ENCODE data around the gene ATRIP. TPM values are rescaled to one million over a fixed set of nuclear protein-coding genes. Genes with fewer than 3 reads are reported as not detected.
A peak's percentile ranks its signal among the peaks of the same experiment; 100 is the strongest.

The ATRIP gene
- total and polyA plus RNA-seq, 2 of the 4 experiments (the other 2 are of a cell fraction), result 6.8 to 10.8 TPM

DNA sequence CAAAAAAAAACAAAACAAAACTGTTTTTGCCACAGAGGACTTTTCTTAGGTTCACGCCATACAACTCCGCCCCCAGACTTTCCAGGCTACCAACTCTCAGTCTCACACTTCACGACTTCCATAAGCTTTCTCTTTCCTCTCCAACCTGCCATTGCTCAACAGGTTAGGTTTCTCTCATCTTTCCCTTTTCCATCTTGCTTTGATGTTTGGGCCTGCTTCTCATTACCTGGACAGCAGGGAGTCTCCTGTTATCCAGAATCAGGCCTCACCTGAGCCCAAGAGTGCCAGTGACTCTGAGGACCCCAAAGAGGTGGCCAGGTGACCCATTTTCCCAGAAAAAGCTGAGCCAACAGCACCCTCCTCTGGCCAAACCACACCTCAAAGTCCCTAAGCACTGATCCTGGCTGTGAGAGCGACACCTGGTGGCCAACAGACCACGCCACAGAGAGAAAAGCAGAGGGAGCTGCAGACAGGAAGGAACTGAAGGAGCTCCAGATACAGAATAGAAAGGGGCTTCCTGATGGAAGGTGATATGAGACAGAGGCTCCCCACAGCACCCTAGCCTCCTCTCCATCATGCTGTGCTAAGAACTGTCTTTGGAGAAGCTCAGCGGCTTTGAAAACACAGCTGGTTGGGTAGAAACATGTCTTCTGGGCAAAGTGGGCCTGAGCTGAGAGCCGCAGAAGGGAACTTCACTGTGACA is 10.6 kb upstream of the ATRIP start:
- H3K14ac ChIP-seq (replicated peaks; ENCODE audit: low read depth, low read length), result no peak overlapping the region
- H3K18ac ChIP-seq (ENCODE audit: low read depth, low read length), result no peak overlapping the region
- no peak overlapping the region for H4K8ac ChIP-seq (ENCODE audit: low read depth in 2 of 2, low read length in 2 of 2)
- H3K4ac ChIP-seq (ENCODE audit: low read depth, low read length), result no peak overlapping the region
- H2BK20ac ChIP-seq (ENCODE audit: low read depth, low read length), result no peak overlapping the region
- 90% methylated on average over 2 of the region's 7 CpGs; no CpG with 5 or more reads in 1 of the 2 experiments for WGBS, 2 experiments (ENCODE audit: extremely low coverage in 2 of 2, insufficient read length in 1 of 2)
- H4K91ac ChIP-seq (ENCODE audit: insufficient read depth, low read depth, low read length), result no peak overlapping the region
- ChIA-PET CTCF (interaction anchor here (0.6 to 2.4 kb wide), 37 partner anchors 10 to 1151 kb away, joined by 3 to 65 read pairs (median 4); partner anchors contain the start of genes ATRIP and CDC25A), POLR2A (ENCODE audit: unreplicated experiment) (interaction anchor here (1.1 kb wide), 1 partner anchor 35 kb away, joined by 4 read pairs; no protein-coding TSS in a partner anchor)
- intact Hi-C loops (cut with micrococcal nuclease), result loop anchor here (1.0 kb wide), 4 partner anchors 34 to 242 kb away; no protein-coding TSS in a partner anchor
- no peak overlapping the region for H3K23ac ChIP-seq (ENCODE audit: low read depth, low read length)
- H3K4me3 ChIP-seq (ENCODE audit: insufficient read depth, low read depth, low read length), result no peak overlapping the region
- H3K9me1 ChIP-seq (ENCODE audit: insufficient read depth, low read length), result 0 out of 2 replicates have a peak, but pooled peaks cover 4% of the 10 kb centered on the region
- H3K36me3 ChIP-seq (ENCODE audit: control insufficient read depth, insufficient read depth, low read length), result peaks cover 18% of the 10 kb centered on the region
- H2BK5ac ChIP-seq (ENCODE audit: low read depth, low read length, poor library complexity, severe bottlenecking), result no peak overlapping the region
- no peak overlapping the region for H3K9ac ChIP-seq (ENCODE audit: low read depth, low read length)
- H3K4me1 ChIP-seq (ENCODE audit: control insufficient read depth, insufficient read depth, low read length), result no peaks in the 10 kb centered on the region
- ATAC-seq (ENCODE audit: low read depth), result peak; percentile 46
- H3K27me3 ChIP-seq (ENCODE audit: control insufficient read depth, insufficient read depth, low read length), result no peaks in the 10 kb centered on the region
- H2AK5ac ChIP-seq (ENCODE audit: low read depth, low read length), result 0 out of 2 replicates have a peak overlapping the region, but pooled peaks have one; percentile 27
- no peak overlapping the region for H3K56ac ChIP-seq (ENCODE audit: extremely low read depth, insufficient read depth, low read length)
- no peaks in the 10 kb centered on the region for H3K9me3 ChIP-seq (ENCODE audit: control insufficient read depth, insufficient read depth, low read length)
- no peak overlapping the region for H3K4me2 ChIP-seq (ENCODE audit: low read depth, low read length)
- no peak overlapping the region for H2BK15ac ChIP-seq (ENCODE audit: low read depth, low read length)
- no peaks in the 10 kb centered on the region; the same call in 1 of the 2 replicates for H4K20me1 ChIP-seq (ENCODE audit: insufficient read depth, low read length)
- in situ Hi-C loops (cut with MboI; ENCODE audit: low sequenced_read_pairs), result loop anchor here (5.0 kb wide), 2 partner anchors 34 to 164 kb away; no protein-coding TSS in a partner anchor
- H4K5ac ChIP-seq (ENCODE audit: low read depth, low read length), result no peak overlapping the region
- H3K79me1 ChIP-seq (ENCODE audit: low read depth in 1 of 2, low read length in 2 of 2), result peaks cover 19 to 35% of the 10 kb centered on the region in 2 experiments
- dilution Hi-C loops (cut with HindIII; ENCODE audit: low sequenced_read_pairs, unreplicated experiment), result no loop called here
- peak overlapping the region; percentile 44 for H2AFZ ChIP-seq (replicated peaks; ENCODE audit: low read length, poor library complexity)
- peak; percentile 79 for DNase-seq
- H3K27ac ChIP-seq (ENCODE audit: insufficient read depth, low read length), result no peak overlapping the region
- H2AK9ac ChIP-seq (replicated peaks; ENCODE audit: low read depth, low read length, poor library complexity), result peak overlapping the region; percentile 7
- no peak overlapping the region for H2BK120ac ChIP-seq (ENCODE audit: low read depth, low read length)
- no TSS peak for BruUV-seq (replicated peaks)
- TF ChIP-seq, protein P1, sequence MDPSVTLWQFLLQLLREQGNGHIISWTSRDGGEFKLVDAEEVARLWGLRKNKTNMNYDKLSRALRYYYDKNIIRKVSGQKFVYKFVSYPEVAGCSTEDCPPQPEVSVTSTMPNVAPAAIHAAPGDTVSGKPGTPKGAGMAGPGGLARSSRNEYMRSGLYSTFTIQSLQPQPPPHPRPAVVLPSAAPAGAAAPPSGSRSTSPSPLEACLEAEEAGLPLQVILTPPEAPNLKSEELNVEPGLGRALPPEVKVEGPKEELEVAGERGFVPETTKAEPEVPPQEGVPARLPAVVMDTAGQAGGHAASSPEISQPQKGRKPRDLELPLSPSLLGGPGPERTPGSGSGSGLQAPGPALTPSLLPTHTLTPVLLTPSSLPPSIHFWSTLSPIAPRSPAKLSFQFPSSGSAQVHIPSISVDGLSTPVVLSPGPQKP (IDR thresholded peaks at IDR 0.05; ENCODE audit: borderline replicate concordance, low read depth, low read length), result no peak
- TF ChIP-seq RFX5 (IDR thresholded peaks at IDR 0.05; ENCODE audit: low read depth, low read length), result no peak
- TF ChIP-seq, protein P2, sequence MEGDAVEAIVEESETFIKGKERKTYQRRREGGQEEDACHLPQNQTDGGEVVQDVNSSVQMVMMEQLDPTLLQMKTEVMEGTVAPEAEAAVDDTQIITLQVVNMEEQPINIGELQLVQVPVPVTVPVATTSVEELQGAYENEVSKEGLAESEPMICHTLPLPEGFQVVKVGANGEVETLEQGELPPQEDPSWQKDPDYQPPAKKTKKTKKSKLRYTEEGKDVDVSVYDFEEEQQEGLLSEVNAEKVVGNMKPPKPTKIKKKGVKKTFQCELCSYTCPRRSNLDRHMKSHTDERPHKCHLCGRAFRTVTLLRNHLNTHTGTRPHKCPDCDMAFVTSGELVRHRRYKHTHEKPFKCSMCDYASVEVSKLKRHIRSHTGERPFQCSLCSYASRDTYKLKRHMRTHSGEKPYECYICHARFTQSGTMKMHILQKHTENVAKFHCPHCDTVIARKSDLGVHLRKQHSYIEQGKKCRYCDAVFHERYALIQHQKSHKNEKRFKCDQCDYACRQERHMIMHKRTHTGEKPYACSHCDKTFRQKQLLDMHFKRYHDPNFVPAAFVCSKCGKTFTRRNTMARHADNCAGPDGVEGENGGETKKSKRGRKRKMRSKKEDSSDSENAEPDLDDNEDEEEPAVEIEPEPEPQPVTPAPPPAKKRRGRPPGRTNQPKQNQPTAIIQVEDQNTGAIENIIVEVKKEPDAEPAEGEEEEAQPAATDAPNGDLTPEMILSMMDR (conservative IDR thresholded peaks at IDR 0.05; ENCODE audit: low read depth, low read length), result peak; percentile 100
- TF ChIP-seq, protein P3, sequence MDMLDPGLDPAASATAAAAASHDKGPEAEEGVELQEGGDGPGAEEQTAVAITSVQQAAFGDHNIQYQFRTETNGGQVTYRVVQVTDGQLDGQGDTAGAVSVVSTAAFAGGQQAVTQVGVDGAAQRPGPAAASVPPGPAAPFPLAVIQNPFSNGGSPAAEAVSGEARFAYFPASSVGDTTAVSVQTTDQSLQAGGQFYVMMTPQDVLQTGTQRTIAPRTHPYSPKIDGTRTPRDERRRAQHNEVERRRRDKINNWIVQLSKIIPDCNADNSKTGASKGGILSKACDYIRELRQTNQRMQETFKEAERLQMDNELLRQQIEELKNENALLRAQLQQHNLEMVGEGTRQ (IDR thresholded peaks at IDR 0.05; ENCODE audit: low read depth, low read length), result peak; percentile 12; the same call in 1 of the 2 replicates
- no peak; the same call in 1 of the 2 replicates for TF ChIP-seq MAFK (IDR thresholded peaks at IDR 0.05; ENCODE audit: low read depth, low read length)
- TF ChIP-seq FOS (IDR thresholded peaks at IDR 0.05; ENCODE audit: low read depth, low read length), result no peak
- no peak for TF ChIP-seq NFE2L2 (IDR thresholded peaks at IDR 0.05; ENCODE audit: low read depth, low read length)
- TF ChIP-seq MXI1 (IDR thresholded peaks at IDR 0.05; ENCODE audit: borderline replicate concordance, low read depth, low read length), result no peak
- no peak for TF ChIP-seq CHD1 (IDR thresholded peaks at IDR 0.05; ENCODE audit: low read depth, low read length)
- no peak for TF ChIP-seq POLR2A (IDR thresholded peaks at IDR 0.05; ENCODE audit: low read depth, low read length)
- no peak for TF ChIP-seq RCOR1 (IDR thresholded peaks at IDR 0.05; ENCODE audit: insufficient replicate concordance, low read length)
- no peak for TF ChIP-seq BHLHE40 (IDR thresholded peaks at IDR 0.05; ENCODE audit: low read depth, low read length)
- TF ChIP-seq SMC3 (IDR thresholded peaks at IDR 0.05; ENCODE audit: low read depth, low read length), result peak; percentile 99
- TF ChIP-seq RAD21 (IDR thresholded peaks at IDR 0.05; ENCODE audit: low read length), result peak; percentile 93

All from IMR-90 (cell line).